Activated naive CD4-positive, alpha-beta T cell treated with anti-CD3 and anti-CD28 coated beads, Interleukin-2, amount 50 U/mL, for 16 hours (primary cell): ENCODE results near the gene PLXDC1.

Experiments
- DNase-seq: peaks from one replicate; pipeline ENCODE4 v3.0.0-alpha.2; 2020

Gene PLXDC1

DNA sequence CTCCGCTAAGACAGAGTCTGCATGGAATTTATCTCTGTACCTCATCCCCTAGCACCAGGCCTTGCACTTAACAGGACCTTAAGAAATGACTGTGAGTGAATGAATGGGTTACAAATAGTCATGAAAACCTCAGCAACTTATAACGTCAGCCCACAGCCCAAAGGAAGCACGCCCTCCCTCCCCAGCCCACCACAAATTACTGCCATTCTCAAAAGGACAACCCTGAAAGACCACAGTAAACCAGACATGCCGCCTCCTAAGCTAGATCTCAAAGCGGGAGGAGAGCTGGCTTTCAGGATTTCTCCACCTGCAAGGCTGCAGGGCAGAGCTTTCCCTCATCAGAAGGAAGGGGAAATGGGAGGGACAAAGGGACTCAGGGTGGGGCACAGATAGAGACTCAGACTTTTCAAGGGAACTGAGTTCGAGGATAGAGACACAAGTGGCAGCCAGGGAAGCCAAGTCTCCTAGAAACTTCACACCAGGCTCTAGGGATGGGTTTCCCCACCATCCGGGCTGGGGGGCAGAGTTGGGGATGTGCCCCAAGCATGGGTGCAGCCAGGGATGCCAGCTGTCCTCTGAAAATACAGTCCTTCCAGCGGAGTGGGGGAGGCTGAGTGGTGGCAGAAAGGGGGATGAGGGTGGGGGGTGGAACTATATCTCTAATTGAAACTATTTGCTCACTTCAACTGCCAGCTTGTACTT lies 56.7 kb downstream of the PLXDC1 start:
- no peak for DNase-seq

DNA sequence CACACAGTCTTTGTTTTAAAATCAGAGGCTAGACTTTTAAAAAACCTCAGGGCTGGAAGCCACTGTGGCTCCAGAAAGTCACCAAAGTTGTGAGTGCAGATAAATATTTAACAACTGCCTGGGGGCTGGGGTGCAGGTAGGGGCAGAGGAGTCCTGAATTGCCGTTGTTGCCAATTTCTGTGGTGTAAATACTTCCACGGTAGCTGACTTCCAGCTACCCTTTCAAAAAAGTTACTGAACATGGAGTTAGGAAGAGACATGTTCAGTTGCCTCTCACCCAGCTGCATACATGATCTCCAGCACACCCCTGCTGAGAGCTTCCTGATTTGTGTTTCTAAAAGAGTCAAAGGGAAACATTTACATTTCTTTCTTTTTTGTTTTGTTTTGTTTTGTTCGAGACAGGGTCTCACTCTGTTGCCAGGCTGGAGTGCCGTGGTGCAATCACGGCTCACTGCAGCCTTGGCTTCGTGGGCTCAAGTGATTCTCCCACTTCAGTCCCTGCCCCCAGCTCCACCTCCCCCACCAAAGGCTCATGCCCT lies 58.7 kb downstream of the PLXDC1 start:
- DNase-seq: no peak

DNA sequence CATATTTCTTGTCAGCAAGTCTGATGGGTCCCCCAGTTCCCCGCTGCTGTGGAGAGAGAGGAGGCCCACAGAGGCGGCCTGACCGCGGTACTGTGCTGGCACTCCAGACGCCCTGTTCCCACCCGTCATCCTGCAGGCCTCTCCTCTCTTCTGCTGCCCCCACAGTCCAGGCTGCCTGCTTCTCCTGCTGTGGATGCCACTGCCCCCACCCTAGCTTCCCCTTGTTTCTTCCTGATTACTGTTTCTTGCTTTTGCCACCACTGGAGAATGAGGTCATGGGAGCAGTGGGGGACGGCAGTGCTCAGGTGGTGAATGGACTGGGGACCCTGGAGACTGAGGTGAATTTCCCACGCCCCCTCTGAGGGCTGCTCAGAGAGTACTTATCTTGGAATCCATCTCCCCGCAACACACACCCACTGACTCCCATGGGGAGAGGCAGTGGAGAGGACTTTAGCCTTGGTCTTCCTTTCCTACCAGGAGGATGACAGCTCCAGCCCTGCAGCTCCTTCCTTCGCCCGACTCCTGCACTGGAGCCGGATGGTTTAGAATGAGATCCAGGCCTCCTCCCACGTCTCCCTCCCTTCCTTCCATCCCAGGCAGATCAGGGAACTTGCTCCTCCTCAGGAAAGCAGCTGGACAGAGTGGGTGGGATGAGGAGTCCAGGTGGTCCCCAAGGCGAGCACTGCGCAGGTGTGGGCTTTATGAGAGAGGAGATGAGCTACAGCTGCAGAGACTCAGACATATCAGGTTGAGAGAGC lies 60.4 kb downstream of the PLXDC1 start:
- DNase-seq: no peak

DNA sequence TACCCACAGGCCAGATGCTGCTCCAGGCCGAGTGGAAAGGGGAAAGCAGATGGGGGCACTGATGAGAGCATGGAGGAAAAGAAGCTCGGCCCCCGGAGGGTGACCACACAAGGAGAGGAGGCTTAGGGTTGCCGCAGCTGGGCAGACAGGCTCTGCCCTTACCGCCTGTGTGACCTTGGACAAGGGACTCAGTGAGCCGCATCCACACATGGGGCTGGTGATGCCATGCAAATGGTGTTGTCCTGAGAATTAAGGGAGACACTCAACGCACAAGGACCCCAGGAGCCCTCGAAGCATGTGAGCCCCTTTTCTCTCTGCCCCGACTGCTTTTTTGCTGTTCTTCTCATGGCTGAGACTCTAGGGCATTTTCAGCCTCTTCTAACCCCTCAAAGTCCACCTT lies 61.0 kb downstream of the PLXDC1 start:
- DNase-seq: no peak

DNA sequence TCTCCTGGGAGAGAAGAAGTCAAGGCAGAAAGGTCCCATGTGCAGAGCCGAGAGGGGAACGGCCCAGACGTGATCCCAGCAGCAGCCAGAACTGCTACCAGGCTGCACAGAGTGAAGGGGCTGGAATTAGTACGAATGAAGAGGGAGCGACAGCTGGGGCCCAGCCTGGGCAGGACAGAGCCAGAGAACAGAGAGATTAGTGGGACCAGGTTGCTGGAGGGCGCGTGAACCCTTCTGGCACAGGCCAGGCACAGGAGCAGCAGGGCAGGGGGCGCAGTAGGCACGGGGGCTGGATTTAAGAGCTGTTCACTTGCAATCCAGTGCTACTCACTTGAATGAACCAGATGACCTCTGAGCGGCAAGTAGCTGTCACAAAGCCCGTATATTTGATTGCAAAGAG lies 66.9 kb downstream of the PLXDC1 start:
- no peak for DNase-seq

DNA sequence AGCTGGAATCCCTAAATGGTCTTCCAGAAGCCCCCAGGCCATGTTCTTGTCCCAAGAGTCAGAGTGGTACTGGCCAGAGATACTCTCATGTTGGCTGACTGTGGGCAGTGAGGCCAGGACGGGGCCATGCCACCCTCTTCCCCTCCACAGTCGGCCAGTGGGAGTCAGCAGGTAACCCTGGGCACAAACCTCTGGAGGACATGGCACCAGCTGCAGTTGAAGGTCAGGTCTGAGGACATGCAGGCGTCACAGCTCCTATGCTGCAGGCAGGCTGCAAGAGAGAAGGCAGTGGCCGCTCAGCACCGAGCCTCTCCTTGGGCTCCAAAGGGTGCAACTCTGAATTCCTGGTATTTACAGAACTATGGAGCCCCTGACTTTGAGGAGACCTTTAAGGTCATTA lies 68.2 kb downstream of the PLXDC1 start:
- no peak for DNase-seq

DNA sequence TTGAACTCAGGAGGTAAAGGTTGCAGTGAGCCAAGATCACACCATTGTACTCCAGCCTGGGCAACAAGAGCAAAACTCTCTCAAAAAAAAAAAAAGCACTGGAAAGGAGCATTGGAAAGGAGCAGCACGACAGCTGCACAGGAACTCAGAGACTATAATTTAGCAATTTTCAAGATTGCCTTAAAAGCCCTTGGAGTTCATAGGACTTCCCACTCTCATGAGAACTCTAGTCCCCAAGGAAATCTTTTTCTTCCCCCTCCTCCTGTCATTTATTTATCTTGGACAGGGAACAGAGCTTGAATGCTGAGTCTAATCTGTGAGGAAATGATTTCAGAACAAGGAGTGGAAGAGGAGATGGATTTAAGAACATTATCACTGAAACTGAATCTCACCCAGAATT lies 69.0 kb downstream of the PLXDC1 start:
- no peak for DNase-seq

DNA sequence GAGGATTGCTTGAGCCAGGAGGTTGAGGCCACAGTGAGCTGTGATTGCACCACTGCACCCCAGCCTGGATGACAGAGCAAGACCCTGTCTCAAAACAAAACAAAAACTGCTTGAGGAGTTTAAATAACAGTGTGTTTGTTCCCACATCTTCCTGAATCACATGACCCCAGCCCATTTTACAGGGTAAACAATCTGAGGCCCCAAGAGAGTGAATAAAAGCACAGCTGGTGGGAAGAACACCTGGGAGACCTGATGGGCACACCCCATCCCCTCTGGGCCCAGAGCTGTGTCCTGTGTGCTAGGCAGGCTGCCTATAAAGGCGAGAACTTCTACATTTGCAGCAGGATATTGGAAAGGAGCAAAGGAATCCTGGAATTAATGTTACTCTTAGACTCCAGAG lies 69.6 kb downstream of the PLXDC1 start:
- no peak for DNase-seq

DNA sequence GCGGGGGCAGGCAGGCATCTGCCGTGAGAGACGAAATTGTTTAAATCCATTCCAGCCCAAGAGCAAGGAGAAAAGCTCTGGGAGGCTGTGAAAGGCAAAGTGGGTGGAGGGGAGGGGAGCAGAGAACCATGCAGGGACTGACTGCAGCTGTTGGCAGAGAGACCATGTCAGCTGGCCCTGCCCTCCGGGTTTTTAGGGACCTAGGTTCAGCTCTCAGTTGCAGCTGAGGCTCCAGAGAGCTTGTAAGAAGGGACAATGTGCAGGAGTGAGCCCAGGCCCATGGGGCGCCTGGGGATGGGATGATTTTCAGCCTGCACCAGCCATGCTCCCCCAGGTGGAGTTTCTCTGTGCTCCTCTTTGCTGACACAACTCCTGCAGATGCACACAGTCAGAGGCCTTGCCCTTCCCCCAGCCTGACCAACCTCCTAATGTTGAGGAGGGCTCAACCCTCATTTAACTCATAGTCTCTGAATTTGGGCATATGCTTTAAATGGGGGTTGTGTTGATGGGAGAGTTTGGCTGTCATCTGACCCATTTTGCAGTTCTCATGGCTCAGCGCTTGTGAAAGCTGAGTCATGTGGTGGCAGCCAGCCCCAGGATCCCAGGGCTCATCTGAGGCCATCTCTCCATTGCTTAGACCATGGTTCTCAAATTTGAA lies 70.9 kb downstream of the PLXDC1 start:
- no peak for DNase-seq

DNA sequence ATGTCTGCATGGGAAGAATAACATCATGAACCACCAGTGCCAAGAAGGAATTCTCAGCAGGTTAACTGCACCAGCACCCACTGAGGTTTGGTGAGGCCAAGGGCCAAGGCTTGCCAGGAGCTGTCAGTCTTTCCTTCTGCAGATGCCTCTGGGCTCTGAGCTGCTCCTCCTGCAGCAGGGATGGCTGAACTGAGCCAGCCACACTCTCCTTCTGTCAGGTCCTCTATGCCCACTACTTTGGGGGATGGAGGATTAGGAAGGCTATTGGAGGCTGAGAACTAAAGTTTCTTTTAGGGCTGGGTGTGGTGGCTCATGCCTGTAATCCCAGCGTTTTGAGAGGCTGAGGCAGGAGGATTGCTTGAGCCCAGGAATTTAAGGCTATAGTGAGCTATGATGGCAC lies 71.6 kb downstream of the PLXDC1 start:
- DNase-seq: no peak

DNA sequence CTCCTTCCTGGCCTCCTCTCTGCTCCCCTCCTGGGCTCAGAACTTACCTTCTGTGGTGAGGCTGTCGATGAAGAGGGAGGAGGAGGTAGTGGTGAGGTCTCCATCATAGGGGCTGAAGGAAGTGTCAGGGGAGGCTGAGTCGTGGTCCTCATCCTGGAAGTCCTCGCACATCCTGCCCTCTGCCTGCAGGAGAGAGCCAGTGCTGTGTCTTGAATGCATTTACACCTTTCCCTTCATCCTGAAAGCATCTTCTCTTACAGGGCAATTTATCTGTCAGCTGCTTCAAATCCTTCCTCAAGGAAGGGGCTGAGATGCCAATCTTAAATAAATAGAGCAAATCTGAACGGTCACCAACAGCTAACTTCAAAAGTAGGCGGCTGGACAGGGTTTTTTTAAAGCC lies 73.6 kb downstream of the PLXDC1 start:
- DNase-seq: no peak

DNA sequence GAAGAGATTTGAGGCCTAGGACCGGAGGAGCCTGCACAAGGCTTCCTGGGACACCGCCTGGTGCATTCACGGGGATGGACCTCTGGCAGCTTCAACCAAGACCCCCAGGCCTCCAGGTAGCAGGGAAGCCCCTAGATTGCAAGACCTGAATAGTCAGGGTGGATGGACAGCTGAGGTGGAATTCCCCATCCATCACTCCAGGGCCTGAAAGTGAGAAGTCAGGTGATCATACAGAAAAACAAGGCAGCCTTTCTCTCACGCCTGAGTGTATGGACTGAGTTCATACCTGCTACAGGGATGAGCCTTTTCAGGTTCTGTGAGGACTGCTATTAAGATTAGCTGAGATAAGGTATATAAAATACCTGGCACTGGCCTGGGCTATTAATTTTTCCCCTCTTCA lies 74.2 kb downstream of the PLXDC1 start:
- no peak for DNase-seq

DNA sequence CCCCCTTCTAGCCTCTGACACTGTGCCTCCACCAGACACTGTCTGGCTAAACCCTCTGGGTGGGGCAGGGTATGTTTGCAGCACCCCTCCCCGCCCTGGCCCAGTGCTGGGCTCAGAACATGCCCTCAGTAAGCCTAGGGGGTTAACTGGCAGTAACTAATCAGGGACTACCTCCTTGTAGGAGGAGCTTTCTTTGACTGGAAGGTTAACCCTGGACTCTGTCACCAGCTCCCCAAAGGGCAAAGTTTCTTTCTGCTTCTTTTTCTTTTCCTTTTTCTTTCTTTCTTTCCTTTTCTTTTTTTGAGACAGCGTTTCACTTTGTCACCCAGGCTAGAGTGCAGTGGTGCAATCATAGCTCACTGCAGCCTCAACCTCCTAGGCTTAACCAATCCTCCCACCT lies 76.8 kb downstream of the PLXDC1 start:
- no peak for DNase-seq

DNA sequence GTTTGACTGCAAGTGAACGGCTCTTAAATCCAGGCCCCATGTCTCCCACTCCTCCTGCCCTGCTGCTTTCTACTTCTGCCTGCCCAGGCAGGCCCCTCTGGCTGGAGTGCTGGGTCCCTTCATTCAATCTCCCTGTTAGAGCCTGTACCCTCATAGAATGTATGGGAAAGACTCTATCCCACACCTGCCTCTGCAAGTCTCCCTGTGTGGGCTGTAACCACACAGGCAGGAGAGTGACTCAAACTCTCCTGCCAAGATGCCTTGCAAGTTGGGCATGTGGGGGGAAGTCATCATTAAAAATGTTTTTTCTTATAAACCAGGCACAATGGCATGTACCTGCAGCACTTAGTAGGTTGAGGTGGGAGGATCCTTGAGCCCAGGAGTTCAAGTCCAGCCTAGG lies 77.5 kb downstream of the PLXDC1 start:
- no peak for DNase-seq

DNA sequence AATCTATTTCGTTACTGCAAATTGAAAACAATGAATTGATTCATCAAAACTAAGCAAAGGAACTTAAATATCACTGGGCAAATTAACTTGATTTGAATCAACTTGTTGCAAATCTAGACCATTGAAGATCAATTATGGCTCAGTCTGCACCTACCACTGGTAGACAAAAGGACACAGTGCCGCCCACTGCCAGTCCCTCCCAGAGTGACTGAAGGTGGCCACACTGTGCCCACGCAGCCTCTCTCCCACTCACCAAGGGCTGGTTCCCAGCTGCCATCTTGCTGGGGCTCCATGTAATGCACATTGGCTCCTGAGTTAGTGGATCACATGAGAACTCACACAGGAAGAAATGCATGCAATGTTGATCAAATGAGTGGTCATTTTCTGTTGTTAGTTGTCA lies 78.1 kb downstream of the PLXDC1 start:
- no peak for DNase-seq

DNA sequence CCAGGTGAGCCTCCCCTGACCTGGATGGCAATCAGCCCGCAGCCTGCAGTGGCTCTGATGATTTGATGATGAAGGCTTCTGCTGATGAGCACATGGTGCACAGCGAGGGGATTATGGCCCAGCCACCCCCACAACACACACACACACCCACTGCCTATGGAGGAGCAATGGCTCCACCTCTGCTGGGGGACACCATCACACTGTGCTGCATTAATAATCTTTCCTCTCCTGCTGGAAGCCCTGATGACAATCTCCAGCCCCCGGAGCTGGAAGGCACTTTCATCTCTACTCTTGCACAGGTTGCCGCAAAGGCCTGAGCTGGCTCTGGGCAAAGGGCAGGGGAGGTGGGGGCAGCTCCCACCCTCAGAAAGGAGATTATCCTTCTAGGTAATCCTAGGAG lies 79.9 kb downstream of the PLXDC1 start:
- DNase-seq: no peak

DNA sequence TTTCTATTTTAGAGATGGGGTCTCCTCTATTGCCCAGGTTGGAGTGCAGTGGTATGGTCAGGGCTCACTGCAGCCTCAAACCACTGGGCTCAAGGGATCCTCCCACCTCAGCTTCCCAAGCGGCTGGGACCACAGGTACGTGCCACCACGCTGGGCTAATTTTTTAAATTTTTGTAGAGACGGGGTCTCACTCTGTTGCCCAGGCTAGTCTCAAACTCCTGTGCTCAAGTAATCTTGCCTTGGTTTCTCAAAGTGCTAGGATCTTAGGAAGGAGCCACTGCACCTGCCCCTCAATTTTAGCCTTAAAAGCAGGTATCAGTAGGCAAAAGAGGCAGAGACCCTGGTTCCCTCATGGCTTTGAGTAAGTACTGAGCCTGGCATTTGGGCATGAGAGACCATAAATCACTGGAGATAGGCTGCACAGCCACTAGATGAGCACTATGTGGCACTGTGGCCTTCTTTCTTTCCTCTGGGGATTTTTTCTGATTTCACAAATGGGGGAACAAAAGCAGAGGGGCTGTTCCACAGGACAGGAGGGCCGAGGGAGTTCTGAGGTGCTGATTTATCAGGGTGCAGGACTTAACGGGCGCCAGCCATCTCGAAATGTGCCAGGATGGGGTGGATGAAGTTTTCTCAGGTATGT lies 82.2 kb downstream of the PLXDC1 start:
- no peak for DNase-seq

DNA sequence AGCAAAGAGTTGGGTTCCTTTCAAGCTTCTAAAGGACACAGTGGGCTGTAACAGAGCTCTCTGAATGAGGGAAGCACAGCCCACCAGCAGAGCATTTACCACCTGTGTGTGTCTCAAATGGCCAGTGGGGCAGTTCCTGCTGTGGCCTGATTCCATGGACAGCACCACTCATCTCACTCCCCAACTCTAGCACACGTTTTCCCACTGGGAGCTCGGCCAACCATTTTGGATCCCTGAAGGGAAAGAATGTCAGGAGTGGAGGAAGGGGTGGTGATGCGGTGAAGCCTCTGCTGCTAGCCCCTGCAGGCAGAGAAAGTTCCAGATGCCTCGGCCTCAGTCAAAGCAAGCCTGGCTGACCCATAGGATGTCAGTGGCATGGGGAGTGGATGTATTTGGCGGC lies 86.6 kb downstream of the PLXDC1 start:
- no peak for DNase-seq

DNA sequence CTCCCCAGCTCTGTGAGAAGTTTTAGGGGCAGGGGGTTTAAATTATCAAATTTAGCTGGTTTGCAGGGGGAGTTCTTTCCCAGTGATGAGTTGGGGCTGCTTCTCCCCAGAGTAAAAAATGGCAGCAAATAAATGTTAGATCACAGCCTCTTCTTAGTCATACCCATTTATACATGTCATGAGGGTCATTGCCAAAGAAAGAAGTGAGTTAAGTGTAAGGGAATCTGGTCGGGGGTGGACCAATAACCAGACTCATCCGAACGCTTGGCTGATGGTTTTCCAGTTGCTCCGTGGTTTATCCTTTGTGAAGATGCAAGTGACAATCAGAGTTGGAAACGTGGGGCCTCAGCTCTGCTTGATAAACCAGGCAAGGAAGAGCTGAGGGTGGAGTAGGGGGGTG lies 87.1 kb downstream of the PLXDC1 start:
- DNase-seq: no peak

DNA sequence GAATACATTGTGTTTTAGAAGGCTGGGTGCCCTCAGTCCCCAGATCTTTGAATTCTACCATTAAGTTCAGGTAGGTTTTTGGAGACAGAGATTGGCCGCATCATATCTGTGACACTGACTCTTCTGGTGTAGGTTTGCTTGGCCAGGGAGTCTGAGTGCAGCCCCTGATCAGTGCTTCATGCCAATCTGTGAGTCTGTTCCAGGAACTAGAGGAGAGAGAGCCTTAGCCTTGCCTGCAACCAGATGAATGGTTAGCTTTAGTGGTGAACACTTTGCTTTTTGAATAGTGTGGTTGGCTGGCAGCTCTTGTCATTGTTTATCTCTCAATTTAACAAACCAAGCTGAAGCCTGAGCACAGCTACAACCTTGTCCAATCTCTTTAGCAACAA lies 87.8 kb downstream of the PLXDC1 start:
- no peak for DNase-seq

DNA sequence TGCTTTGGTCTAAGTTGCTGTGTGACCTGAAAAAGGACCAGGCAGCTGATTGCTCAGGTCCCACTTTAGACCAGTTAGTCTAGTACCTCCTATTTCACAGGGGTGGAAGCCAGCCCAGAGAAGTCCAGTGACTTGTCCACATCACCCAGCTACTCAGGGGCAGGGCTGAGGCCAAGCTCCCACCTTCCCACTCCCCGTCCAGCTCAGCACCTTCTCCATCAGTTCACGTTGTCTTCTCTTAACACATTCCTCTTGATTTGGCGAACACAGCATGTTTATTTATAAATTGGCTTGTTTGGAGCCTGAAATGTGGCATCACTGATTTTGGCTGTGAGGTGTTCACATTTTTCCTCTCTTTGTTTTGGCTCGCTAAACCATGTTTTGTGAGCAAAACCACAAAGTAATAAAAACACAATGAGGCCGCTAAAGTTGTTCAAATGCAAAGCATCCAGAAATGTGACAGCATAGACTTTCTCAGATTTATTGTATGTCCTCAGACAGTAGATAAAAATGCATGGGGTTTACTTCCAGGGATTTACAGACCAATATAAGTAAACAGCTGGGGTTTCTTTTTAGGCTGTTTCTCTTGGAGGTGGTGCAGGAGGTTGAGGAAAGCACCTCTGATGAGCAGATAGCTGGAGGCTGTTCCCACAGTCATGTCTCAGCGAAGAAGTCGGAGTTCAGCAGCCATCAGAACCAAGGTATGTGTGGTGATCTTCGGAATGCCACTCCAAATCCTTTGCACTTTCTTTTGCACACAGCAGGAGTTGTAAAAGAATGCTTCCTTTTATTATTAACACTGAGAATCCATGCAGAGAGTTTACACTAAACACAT lies 88.4 kb downstream of the PLXDC1 start:
- no peak for DNase-seq

DNA sequence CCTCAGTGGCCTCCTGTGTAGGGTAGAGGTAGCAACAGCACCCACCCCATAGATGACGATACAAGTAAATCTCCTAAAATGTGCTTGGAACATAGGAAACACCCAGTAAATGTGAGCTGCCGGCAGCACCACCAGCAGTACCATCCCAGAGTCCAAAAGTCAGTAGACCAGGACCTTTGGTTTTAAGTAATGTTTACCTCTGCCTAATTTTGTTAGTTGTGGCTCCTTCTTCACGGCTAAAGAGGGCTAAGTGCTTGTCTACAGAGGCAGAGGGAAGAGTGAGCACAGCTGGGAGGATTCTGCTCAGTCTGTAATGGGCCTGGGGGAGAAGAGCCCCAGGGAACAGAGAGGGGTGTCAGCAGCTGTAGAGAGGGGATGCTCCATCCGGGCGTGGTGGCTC lies 92.9 kb downstream of the PLXDC1 start:
- no peak for DNase-seq
